Inferior parietal cortex (tissue), 1 donor: ENCODE data around the gene CPOX.
"Not testable (repeated sequence)": the region's sequence is repeated elsewhere in the genome, so short reads cannot be mapped to it uniquely, and the experiment has no call there.

Source experiments
- DNase-seq: peaks from one replicate; pipeline ENCODE4 v3.0.0-alpha.2; 2016; ENCODE audit errors: extremely low spot score

CPOX gene

DNA sequence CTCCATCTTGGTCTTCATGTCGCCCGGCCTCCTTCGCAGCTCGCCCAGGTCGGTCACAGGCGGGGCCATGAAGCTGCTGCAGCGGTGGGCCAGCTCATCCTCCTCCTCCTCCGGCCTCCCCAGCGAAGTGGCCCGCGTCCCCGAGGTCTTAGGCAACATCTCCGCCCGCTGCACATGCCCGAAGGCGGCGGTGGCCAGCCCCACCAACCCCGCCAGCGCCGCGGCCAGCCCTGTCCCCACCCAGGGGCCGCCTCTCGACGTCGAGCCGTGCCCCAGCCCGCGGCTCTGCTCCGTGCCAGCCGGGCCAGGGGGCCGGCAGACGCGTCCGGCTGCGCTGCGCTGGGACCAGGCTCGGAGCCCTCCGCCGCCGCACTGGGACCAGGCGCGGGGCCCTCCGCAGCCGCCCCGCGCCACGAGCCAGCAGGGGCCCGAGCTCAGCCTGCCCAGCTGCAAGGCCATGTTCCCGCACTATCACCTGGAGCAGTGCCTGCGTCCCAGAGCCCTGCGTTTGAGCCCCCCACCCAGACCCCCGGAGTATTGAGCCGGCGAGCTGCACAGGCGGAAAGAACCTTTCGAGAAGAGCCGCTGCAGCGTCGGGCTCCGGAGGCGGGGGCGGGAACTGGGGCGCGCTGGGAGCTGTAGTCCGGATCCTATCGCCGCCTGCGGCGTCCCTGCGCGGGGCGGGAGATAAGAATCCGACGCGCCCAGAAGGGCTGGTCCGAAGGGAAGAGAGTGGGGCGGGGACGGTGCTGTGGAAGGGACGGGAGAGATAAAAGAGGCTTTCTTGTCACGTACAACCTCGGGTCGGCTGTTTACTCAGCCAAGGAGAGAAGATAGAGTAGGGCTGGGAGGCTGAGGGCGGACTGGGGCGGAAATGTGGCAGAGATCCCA lies at the start of gene CPOX:
Gene CPOX, minus strand, starts transcription at position 566 of the 891 bp plus-strand sequence. Its CDS starts 107 bp downstream, at position 459.
- peak; percentile 89 for DNase-seq

DNA sequence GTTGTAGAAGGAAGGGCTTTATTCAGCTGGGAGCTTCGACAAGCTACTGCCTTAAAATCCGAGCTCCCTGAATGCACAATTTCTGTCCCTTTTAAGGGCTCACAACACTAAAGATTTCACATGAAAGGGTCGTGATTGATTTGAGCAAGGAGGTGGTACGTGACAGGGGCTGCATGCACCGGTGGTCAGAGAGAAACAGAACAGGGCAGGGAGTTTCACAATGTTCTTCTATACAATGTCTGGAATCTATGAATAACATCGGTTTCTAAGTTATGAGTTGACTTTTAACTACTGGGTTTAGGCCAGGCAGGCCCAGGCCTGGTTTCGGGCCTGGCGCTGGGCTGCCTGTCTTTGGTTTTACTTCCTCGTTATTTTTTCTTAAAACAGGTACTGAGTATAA lies 49.4 kb upstream of the CPOX start:
- DNase-seq = not testable (repeated sequence)

DNA sequence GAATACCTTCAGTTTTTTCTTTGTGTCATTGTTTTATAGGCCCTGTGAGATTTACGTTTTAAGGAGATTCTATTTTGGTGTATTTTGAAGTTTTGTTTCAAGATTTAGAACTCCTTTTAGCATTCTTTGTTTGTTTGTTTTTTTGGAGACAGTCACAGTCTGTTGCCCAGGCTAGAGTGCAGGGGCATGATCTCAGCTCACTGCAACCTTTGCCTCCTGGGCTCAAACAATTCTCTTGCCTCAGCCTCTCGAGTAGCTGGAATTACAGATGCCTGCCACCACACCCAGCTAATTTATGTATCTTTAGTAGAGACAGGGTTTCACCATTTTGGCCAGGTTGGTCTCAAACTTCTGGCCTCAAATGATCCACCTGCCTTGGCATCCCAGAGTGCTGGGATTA lies 48.3 kb upstream of the CPOX start:
- DNase-seq = not testable (repeated sequence)

DNA sequence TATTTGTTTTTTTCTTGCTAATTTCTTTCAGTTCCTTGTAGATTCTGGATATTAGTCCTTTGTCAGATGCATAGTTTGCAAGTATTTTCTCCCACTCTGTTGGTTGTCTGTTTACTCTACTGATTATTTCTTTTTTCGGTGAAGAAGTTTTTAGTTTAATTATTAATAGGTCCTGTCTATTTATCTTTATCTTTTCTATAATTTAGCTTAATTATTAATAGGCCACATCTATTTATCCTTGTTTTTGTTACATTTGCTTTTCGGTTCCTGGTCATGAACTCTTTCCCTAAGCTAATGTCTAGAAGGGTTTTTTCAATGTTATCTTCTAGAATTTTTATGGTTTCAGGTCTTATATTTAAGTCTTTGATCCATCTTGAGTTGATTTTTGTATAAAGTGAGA lies 45.1 kb upstream of the CPOX start:
- not testable (repeated sequence) for DNase-seq

DNA sequence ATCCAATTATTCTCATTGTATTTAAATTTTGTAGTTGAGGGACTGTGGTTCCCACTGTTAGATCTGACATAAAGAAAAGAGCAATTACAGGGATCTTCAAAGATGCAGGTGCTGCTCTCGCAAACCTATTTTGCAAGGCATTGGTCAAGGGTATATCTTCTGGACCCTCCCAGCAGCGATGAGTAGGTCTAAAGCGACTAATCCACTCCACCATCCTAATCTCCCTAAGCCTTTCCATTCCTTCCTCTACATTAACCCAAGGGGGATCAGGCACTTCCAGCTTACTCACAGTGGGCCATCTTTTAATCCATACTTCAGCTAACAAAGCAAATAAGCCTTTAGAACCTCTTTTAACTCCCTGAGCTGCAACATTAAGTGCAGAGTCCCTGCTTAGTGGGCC lies 37.0 kb upstream of the CPOX start:
- no peak for DNase-seq

DNA sequence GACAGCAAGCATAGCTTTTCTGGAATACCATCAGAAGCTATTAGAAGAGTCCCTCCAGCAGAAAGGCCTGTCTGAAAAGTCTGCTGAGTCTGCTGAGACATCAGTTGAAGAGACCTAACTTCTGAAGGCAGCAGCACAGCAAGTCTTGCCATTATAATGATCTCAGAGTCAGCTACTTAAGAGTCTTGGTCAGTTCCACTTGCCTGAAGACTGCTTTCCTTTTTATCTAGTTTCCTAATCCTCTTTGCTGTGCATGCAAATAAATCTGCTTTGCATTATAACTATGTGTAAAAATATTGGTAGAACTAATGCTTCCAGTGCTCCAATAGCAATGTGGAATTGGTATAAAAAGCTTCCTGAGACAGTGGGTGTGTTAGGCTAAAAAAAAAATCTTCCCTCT lies 34.9 kb upstream of the CPOX start:
- DNase-seq = no peak

DNA sequence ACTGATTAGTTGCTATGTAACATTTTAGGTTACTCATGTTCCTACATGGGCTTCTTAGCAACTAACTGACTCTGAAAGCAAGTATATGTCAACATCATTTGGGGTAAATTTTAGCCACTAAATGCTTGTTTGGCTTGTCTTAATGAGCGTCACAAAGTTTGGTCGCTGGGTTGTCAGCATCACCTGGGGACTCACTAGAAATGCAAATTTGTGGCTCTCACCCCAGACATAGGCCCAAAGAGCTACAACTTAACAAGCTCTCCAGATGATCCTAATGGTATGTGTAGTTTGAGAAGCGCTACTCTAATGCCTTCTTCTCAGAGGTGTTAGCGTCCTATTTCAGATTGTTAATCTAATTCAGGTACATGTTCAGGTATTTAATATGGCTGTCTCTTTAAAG lies 32.7 kb upstream of the CPOX start:
- DNase-seq = no peak

DNA sequence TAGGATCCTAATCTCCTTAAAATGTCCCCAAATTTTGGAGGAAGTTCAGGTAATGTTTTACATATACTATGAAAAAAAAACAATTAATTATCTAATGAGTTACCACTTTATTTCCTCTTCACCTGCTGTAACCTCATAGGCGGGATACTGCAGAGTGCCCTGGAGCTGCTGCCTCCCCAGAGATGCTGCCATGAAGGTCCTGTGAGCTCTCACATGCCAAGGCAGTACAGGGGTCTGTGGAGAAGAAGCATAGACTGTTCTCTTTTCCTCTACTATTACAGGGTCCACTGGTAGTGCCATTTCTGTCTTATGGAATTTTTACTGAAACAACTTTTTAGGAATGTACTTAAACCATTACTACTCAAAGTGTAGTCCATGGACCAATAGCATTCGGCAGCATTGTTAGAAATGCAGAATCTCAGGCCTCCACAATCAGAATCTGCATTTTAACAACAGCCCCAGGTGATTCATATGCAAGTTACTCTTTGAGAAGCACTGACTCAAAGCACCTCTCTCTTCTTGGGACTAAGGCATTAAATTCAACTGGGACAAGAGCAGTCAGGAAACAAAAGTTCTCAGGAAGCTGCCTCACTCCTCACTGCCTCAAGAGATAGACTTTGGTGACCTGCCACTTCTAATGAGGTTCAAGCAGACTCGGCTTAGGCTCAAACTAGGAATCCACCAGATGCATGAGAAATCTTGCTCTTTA lies 30.3 kb upstream of the CPOX start:
- DNase-seq = no peak

DNA sequence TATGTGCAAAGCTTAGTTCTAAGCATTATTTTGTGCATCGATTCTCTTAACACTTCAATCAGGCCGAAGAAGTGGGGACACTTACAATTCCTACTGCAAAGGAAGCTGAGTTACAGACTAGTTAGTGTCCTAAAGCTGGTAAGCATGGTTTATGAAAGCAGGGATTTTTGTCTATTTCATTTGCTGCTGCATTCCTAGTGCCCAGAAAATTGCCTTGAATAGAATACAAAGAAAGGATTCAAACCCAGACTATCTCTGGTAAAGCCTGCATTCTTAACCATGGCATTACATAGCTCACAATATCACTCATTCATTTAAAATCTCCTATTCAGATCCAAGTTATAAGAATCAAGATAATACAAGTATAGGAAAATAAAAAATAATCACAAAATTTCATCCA lies 24.4 kb upstream of the CPOX start:
- DNase-seq = no peak

DNA sequence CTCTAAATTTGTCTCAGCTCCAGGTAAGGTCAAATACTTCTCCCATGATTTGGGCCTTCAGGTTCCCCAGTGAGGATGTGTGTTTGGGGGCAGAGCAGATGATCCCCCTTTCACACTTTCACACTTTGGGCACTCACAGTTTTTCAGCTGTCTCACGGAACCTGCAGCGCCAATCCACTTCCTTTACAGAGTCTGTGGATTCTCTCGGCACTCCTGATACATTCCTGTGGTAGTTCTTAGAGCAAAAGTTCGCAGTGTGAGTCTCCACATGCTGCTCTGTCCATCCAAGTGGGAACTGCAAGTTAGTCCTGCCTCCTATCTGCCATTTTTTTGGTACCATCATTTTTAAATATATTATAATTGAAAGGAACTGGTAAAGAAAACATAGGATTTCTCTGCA lies 20.2 kb upstream of the CPOX start:
- DNase-seq = no peak

DNA sequence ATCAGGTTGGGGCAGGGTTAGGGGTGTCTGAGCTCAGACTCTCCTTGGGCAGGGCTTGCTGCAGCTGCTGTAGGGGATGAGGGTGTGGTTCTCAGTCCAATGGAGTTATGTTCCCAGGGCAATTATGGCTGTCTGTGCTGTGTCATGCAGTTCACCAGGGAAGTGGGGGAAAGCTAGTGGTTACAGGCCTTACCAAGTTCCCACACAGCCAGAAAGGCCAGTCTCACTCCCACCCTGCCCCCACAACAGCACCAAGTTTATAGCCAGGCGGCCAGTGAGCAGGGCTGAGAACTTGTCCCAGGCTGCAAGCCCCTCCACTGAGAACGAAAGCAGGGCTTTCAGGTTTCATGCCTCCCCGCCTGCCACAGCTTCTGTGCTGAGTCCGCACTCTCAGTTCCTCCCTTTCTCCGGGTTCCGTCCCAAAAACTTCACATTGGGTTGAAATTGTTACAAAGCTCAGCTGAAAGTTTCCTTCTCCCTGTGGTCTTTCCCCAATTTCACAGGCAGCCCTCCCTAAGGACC lies 19.6 kb upstream of the CPOX start:
- no peak for DNase-seq

DNA sequence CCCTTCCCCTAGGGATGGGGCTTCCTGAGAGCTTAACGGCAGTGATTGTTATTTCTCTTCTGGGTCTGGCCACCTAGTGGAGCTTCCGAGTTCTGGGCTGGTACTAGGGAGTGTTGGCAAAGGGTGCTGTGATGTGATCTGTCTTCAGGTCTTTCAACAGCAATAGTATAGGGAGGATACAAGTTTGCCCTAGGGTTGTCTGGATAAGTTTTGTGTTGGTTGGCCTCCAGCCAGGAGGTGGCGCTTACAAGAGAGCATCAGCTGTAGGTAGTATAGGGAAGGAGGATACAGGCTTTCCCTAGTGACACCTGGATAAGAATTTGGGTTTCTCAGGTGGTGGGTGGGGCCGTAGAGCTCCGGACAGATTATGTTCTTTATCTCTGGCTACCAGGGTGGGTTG lies 19.2 kb upstream of the CPOX start:
- no peak for DNase-seq

DNA sequence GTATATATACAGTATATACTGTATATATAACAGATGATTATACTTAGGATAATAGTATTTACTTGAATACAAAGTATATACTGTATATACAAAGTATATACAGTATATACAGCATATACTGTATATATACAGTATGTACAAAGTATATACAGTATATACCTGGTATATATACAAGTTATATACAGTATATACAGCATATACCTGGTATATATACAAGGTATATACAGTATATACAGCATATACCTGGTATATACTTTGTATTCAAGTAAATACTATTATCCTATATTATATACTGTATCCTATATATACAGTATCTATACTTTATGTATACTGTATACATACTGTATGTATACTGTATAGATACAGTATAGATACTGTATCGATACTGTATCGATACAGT lies 14.6 kb upstream of the CPOX start:
- DNase-seq = no peak

DNA sequence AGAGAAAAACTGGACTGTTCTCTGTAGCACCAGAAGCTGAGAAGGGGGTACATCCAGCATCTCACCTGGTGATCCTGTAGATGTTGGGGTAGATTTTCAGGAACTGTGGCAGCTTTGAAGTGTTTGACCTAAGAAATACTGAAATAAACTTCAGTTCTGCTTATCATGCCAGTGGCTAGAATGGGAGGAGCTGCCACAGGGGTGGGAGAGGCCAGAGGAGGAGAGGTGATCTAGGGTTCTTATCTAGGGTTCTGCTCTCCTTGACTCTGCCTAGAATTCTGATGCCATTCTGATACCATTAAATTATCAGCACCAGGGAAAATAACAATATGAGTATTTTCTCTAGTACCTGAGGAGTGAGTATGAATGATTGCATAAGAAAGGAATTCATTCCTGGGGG lies 10.2 kb upstream of the CPOX start:
- DNase-seq = no peak

DNA sequence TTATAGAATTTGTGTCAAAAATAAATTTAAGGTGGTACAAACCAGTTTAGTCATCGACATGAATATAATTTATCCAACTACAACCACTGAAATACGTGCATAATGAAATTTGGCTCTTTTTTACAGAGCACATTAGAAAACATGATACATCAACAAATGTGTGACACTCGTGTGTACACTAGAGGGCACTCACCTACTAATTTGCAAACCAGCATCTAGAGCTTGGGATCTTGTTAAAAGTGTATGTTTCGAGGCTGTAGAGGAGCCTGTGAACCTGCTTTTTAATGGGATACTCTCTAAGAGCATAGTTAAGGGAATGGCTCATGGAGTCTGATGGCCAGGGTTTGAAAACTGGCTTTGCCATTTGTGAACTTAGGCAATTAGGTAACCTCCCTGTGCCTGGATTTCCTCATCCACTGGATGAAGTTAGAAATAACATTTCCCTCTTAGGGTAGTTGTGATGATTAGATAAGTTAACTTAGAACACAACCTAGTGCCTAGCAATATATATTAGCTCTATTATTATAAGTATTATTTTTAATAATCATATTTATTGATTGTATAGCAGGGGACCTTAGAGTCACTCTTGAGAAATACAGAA lies 8.8 kb upstream of the CPOX start:
- peak; percentile 78 for DNase-seq

DNA sequence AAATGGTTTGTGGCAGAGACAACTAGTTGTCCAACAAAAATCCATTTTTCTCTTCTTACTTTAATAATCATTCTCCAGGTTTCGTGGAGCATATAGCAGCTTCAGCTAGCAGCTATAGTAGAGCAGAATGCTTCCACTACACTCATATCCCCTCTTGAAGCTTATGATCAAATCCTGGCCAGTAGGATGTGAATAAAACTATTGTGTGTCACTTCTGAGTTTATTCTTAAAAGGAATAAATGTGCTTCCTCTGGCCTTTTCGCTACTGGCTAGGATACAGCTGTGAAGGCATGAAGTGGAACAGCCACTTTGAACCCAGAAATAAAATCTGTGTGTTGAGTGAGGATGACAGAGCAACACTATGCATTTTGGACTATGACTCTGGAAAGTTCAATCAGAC lies 7.8 kb upstream of the CPOX start:
- no peak for DNase-seq

DNA sequence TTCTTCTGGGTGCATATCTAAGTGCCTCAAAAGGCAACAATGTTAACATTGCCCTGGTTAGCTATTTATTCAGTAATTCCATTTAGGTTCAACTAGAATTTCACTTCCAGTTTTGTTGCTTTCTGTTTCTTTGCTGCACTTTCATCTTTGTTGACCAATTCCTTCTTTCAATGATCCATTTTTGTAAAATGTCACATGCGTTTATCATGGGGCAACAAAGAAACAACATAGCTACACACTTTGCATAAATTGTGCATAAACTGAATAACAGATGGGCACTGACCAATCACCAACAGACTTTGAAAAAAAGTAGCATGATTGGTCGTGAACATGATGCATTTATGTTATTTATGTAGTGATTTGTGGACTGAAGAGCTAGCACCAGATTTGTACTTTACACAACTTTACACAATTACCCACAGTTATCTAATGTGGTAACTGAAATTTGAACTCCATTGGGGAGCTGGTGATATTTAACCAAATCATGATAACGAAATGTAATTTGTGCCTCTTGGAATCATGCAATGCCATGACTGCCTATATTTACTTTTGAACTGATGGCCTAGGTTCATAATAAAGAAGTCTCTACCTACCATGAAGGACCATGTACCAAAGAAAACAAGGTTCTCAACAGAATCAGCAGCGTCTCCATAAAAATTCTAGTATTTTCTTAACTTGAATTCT lies 7.1 kb upstream of the CPOX start:
- DNase-seq = no peak

DNA sequence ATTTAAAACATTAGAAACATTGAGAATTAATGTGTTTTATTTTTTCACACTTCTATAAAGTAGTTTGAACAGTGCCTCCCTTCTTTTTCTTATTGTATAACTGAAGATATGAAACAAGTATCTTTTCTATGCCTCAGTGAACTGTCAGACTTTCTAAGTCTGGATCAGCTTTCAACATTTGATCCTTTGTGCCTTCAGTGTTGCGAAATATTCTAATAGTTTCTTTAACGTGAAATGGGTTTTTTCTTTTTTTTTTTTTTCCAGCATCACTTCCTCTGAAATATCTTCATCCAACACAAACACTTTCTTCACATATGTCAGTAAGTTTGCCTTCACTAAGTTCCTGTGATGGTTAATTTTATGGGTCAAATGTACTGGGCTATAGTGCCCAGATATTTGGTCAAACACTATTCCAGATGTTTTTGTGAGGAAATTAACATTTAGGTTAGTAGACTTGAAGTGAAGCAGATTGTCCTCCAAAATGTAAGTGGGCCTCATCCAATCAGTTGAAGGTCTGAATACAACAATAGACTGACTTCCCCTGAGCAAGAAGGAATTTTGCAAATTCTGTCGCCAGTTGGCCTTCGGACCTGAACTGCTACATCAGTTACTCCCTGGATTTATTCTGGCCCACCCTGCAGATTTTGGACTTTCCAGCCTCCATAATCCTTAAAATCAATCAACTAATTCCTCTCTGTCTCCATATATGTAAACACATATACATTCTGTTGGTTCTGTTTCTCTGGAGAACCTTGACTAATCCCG lies 6.4 kb upstream of the CPOX start:
- no peak for DNase-seq

DNA sequence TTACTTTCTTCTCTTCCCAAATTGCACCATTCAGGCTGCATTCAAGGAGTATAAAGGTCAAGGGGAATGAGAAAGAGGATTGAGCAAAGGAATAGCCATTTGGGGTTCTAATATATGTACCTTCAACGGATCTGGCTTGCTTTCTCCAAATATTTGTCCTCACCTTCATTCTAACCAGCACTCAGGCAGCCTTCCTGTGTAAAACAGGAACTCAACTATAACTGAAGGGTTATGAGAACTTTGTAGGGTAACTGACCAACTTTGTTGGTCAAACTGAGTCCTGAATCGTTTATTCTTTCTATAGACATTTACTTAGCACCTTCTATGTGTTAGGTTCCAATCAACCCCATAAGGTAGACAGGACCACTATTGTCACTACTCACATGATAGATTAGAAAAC lies 5.1 kb upstream of the CPOX start:
- DNase-seq = no peak

DNA sequence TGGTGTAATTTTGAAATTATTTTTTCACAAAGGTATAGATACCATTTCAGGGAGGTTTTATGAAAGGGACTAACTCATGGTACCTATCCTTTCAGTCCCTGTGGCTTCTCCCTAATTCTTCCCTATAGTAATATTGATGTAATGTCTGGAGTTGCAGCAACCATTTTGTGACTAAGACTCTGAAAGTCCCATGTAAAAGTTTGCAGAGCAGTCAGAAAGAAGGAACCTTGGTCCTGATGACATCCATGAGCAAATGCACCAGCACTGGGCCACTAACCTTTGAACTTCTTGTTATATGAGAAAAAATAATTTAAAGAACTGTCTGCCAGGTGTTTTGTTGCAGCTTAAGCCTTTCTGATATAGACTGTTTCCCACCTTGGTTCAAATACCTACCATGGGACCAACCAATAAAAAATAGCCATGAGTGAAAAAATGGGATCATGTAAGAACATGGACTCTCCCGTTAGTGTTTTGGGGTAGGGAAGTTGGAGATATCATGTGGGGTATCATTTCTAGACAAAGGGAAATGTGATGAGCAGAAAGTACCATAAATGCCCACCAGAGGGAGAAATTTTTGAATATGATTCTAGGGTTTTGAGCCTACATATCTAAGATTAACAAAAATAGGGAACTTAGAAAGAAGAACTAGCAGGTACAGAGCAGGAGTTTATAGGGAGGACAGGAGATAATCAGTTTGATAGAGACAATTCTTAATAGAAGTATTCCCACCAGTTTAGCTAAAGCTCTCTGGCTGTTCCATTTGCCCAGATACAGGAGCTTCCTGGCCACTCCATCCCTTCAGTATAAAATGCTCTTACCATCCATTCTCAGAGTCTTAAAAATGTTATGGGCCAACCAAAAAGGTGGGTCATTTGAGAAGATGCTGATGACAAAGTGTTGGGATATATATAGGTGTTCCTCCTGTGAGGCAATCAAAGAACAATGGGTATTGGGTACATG lies 3.4 kb upstream of the CPOX start:
- peak; percentile 70 for DNase-seq
